HepG2 (cell line): ENCODE data around the gene CLEC16A. TPM values are rescaled to one million over a fixed set of nuclear protein-coding genes. Genes with fewer than 3 reads are reported as not detected.

Source experiments
- ATAC-seq: fragments of 200-7000 bp; cut with Tn5 transposase; 3 replicates; pipeline ENCODE4 v1.9.1; 2020; ENCODE audit warnings: mild to moderate bottlenecking, moderate library complexity
- BruUV-seq: library from RNA; stranded (reverse); fragments of 400-500 nt; replicated peaks from 2 replicates; lab custom pipeline; 2021; lab: Mats Ljungman, UMichigan
- CTCF ChIA-PET: fragments of 300-600 bp; formaldehyde crosslinking; extraction: SDS; loops from one replicate; lab custom pipeline; 2021; ENCODE audit warnings: low total read pairs, inconsistent platforms, low intra/inter-chr PET ratio; lab: Yijun Ruan, JAX
- POLR2A ChIA-PET: fragments of 350-600 bp; sonication (Branson Sonifier 250); formaldehyde crosslinking; loops from one replicate; lab custom pipeline; 2020; ENCODE audit warnings: antibody characterized with exemption, inconsistent platforms; lab: Yijun Ruan, JAX
- DNase-seq: peaks from one replicate; pipeline ENCODE4 v3.0.0-alpha.2; 2015; ENCODE audit warnings: low spot score
- FAIRE-seq: peaks from 3 replicates; lab custom pipeline; 2011; peaks lifted over from hg19 to GRCh38; lab: Jason Lieb, UNC
- H2AFZ ChIP-seq: one replicate; pipeline ENCODE4 v1.6.1; 2011; ENCODE audit warnings: low read length, inconsistent platforms
- H3K27ac ChIP-seq: fragments of 300-600 bp; 3 replicates; pipeline ENCODE4 v1.8.0; 2011; ENCODE audit warnings: mixed run types, mild to moderate bottlenecking, mixed read lengths, low read length, inconsistent platforms; ENCODE audit not compliant: insufficient read depth; ENCODE audit errors: extremely low read length
- H3K27me3 ChIP-seq, 2 experiments: fragments of 200-600 bp in 1 of 2; 2 replicates in 1 of 2; 3 replicates in 1 of 2; pipeline versions ENCODE4 v1.6.0 to v1.8.0; 2011; ENCODE audit warnings: low read length in 2 of 2, mild to moderate bottlenecking in 2 of 2, moderate library complexity in 2 of 2, inconsistent platforms in 1 of 2; ENCODE audit not compliant: insufficient read depth in 2 of 2, control insufficient read depth in 1 of 2
- H3K36me3 ChIP-seq, 2 experiments: fragments of 200-600 bp in 1 of 2; replicated peaks in 1 of 2; 2 replicates in 1 of 2; 3 replicates in 1 of 2; pipeline versions ENCODE4 v1.5.1 to v1.8.0; 2011; ENCODE audit warnings: low read length in 2 of 2, inconsistent platforms in 1 of 2; ENCODE audit not compliant: insufficient read depth in 2 of 2, control insufficient read depth in 1 of 2
- H3K4me1 ChIP-seq: 2 replicates; pipeline ENCODE4 v1.5.1; 2012; ENCODE audit warnings: low read length, inconsistent platforms; ENCODE audit not compliant: insufficient read depth
- H3K4me2 ChIP-seq: 2 replicates; pipeline ENCODE4 v1.6.0; 2011; ENCODE audit warnings: low read depth, low read length, inconsistent platforms
- H3K4me3 ChIP-seq, 3 experiments: fragments of 200-600 bp in 1 of 3; sonication (generic), shearing (Covaris generic) in 1 of 3; replicated peaks in 1 of 3; 2 replicates each; pipeline ENCODE4 v1.5.1; 2011 to 2016; ENCODE audit warnings: low read length in 3 of 3, inconsistent platforms in 2 of 3, low read depth in 2 of 3, mild to moderate bottlenecking in 2 of 3, control low read depth in 1 of 3, mixed read lengths in 1 of 3; ENCODE audit not compliant: insufficient read depth in 1 of 3
- H3K79me2 ChIP-seq: one replicate; pipeline ENCODE4 v1.6.1; 2011; ENCODE audit warnings: low read length, inconsistent platforms; ENCODE audit not compliant: insufficient read depth
- H3K9ac ChIP-seq: 2 replicates; pipeline ENCODE4 v1.6.0; 2011; ENCODE audit warnings: mild to moderate bottlenecking, low read depth, low read length, inconsistent platforms; ENCODE audit not compliant: insufficient read depth
- H3K9me3 ChIP-seq: 2 replicates; pipeline ENCODE4 v1.5.1; 2012; ENCODE audit warnings: mild to moderate bottlenecking, low read length
- H4K20me1 ChIP-seq: 2 replicates; pipeline ENCODE4 v1.6.0; 2011; ENCODE audit warnings: inconsistent platforms, mild to moderate bottlenecking, low read length, moderate library complexity; ENCODE audit not compliant: insufficient read depth
- FOXC1 ChIP-seq: sonication (generic); formaldehyde crosslinking; IDR thresholded peaks from 2 replicates; pipeline ENCODE4 v1.8.0; 2022; ENCODE audit warnings: mild to moderate bottlenecking, missing genetic modification reagents, borderline replicate concordance
- GLI4 ChIP-seq: sonication (generic); formaldehyde crosslinking; IDR thresholded peaks from 2 replicates; pipeline ENCODE4 v1.5.1; 2020; ENCODE audit warnings: missing genetic modification reagents, mild to moderate bottlenecking, moderate library complexity, borderline replicate concordance
- NR3C1 ChIP-seq: sonication (generic); formaldehyde crosslinking; IDR thresholded peaks from 2 replicates; pipeline ENCODE4 v1.4.0; 2020; ENCODE audit warnings: missing genetic modification reagents
- PAF1 ChIP-seq: IDR thresholded peaks from 2 replicates; pipeline ENCODE4 v1.6.1; 2016; ENCODE audit warnings: missing genetic modification reagents, missing compliant biosample characterization
- TBP ChIP-seq: sonication (generic); formaldehyde crosslinking; IDR thresholded peaks from 2 replicates; pipeline ENCODE4 v1.5.0; 2020; ENCODE audit warnings: missing genetic modification reagents
- ZBTB21 ChIP-seq: sonication (generic); formaldehyde crosslinking; IDR thresholded peaks from 2 replicates; pipeline ENCODE4 v1.4.0; 2020; ENCODE audit warnings: missing genetic modification reagents
- ZMYM4 ChIP-seq: sonication (generic); formaldehyde crosslinking; IDR thresholded peaks from 2 replicates; pipeline ENCODE4 v1.8.1; 2023; ENCODE audit warnings: mild to moderate bottlenecking, missing genetic modification reagents
- ZNF235 ChIP-seq: sonication (generic); formaldehyde crosslinking; IDR thresholded peaks from 2 replicates; pipeline ENCODE4 v1.8.1; 2023; ENCODE audit warnings: mild to moderate bottlenecking, missing genetic modification reagents, borderline replicate concordance
- WGBS: methylation state at CpG from one replicate; pipeline ENCODE4 v1.1.6; 2017; ENCODE audit warnings: low lambda C conversion rate; 5-methylcytosine and 5-hydroxymethylcytosine counted together
- in situ Hi-C: cut with HindIII; loops from 2 replicates; pipeline ENCODE4 v1.10.0; 2017; ENCODE audit warnings: low pct_unique_long_range_greater_than_20kb; ENCODE audit not compliant: extremely low pct_ligation_motif_present
- intact Hi-C: fragments of 100-400 bp; cut with micrococcal nuclease; formaldehyde crosslinking; loops from one replicate; pipeline ENCODE4 v1.10.0; 2022; ENCODE audit not compliant: unreplicated experiment
- polyA plus RNA-seq, 8 experiments: library from polyadenylated mRNA; depleted of rRNA in 3 of 8; stranded (reverse) in 7 of 8; unstranded in 1 of 8; fragments of >200 nt; fragmentation: Illumina TruSeq in 4 of 8; extraction: Trizol in 4 of 8; gene quantifications; 2 replicates each; pipeline versions ENCODE4 v1.2.1 to v1.2.3, GENCODE V29; 2011 to 2016; ENCODE audit warnings: low read depth in 4 of 8, missing spikeins in 1 of 8, mixed read lengths in 1 of 8; ENCODE audit not compliant: insufficient read depth in 1 of 8
- total RNA-seq, 5 experiments: library from RNA; depleted of rRNA; stranded (reverse); fragments of >200 nt; fragmentation: Illumina TruSeq; extraction: Trizol; gene quantifications; 2 replicates each; pipeline ENCODE4 v1.2.3, GENCODE V29; 2016; ENCODE audit warnings: low read depth in 1 of 5
- TF ChIP-seq, protein P1 (sequence below): sonication (generic); formaldehyde crosslinking; IDR thresholded peaks from 2 replicates; pipeline ENCODE4 v1.5.1; 2020; ENCODE audit warnings: mild to moderate bottlenecking, moderate library complexity, missing genetic modification reagents
- TF ChIP-seq, protein P2 (sequence below): sonication (generic); formaldehyde crosslinking; conservative IDR thresholded peaks from 2 replicates; pipeline ENCODE4 v1.4.0; 2020; ENCODE audit warnings: missing genetic modification reagents

The CLEC16A gene
- total and polyA plus RNA-seq, 2 of the 13 experiments (the other 11 are each of a cell fraction or from before 2014, with no cell fraction given), result 8.5 to 10.3 TPM

DNA sequence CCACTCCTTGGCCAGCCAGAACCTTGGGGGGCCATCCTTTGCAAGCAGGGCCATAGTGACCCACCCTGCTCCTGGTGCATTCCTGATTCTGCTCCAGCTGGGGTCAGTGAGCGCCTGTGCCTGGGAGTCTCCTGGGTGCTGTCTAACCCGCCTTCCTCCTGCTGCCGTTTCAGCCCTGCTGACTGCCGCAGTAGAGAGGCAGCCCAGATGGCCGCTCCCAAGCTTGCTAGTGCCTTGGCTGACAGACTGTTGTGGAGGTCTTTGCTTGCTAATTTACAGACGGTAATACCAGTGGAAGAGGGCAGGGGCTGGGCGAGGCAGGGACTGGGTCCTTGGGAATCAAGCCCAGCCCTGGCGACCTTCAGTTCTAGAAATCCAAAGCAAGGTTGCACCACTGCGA, 212.0 kb downstream of the CLEC16A start:
- DNase-seq, result no peak
- Histone ChIP-seq H3K9me3 (no peaks in the 10 kb centered on the region), H3K4me3 (no peak overlapping the region), H3K36me3 (no peaks in the 10 kb centered on the region), H2AFZ (no peak overlapping the region), H3K4me1 (peaks cover 19% of the 10 kb centered on the region), H3K27me3 (no peaks in the 10 kb centered on the region), H4K20me1 (no peaks in the 10 kb centered on the region), H3K79me2 (no peaks in the 10 kb centered on the region), H3K4me2 (no peak overlapping the region), H3K9ac (no peak overlapping the region), H3K27ac (no peak overlapping the region)
- 96% methylated on average over 9 of the region's 9 CpGs for WGBS
- POLR2A ChIA-PET, result no interaction called here
- no TSS peak for BruUV-seq
- in situ Hi-C loops (no loop called here), intact Hi-C loops (no loop called here)
- no peak for TF ChIP-seq FOXC1 (CRISPR knock-in tag)
- TF ChIP-seq ZBTB21 (CRISPR knock-in tag), result no peak
- no peak for TF ChIP-seq GLI4 (CRISPR knock-in tag)
- TF ChIP-seq, protein P1, sequence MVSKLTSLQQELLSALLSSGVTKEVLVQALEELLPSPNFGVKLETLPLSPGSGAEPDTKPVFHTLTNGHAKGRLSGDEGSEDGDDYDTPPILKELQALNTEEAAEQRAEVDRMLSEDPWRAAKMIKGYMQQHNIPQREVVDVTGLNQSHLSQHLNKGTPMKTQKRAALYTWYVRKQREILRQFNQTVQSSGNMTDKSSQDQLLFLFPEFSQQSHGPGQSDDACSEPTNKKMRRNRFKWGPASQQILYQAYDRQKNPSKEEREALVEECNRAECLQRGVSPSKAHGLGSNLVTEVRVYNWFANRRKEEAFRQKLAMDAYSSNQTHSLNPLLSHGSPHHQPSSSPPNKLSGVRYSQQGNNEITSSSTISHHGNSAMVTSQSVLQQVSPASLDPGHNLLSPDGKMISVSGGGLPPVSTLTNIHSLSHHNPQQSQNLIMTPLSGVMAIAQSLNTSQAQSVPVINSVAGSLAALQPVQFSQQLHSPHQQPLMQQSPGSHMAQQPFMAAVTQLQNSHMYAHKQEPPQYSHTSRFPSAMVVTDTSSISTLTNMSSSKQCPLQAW, result no peak
- no peak for TF ChIP-seq ZNF235 (CRISPR knock-in tag)
- no peak for TF ChIP-seq ZMYM4 (CRISPR knock-in tag)
- TF ChIP-seq, protein P2, sequence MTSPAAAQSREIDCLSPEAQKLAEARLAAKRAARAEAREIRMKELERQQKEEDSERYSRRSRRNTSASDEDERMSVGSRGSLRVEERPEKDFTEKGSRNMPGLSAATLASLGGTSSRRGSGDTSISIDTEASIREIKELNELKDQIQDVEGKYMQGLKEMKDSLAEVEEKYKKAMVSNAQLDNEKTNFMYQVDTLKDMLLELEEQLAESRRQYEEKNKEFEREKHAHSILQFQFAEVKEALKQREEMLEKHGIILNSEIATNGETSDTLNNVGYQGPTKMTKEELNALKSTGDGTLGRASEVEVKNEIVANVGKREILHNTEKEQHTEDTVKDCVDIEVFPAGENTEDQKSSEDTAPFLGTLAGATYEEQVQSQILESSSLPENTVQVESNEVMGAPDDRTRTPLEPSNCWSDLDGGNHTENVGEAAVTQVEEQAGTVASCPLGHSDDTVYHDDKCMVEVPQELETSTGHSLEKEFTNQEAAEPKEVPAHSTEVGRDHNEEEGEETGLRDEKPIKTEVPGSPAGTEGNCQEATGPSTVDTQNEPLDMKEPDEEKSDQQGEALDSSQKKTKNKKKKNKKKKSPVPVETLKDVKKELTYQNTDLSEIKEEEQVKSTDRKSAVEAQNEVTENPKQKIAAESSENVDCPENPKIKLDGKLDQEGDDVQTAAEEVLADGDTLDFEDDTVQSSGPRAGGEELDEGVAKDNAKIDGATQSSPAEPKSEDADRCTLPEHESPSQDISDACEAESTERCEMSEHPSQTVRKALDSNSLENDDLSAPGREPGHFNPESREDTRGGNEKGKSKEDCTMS, result no peak
- no peak for TF ChIP-seq NR3C1 (CRISPR knock-in tag)
- TF ChIP-seq PAF1, result no peak
- TF ChIP-seq TBP (CRISPR knock-in tag), result no peak
- ATAC-seq, result no peak
- no peak for FAIRE-seq
- CTCF ChIA-PET, result no interaction called here
